ENCODE results near the gene NLRC5. TPM values are rescaled to one million over a fixed set of nuclear protein-coding genes. Genes with fewer than 3 reads are reported as not detected.

NLRC5 gene
- total RNA-seq, 1 donor from 2014 or later = 47.5 TPM

GRCh38 chr16:57026778-57027062, 37.4 kb downstream of the NLRC5 start:
- Histone ChIP-seq H3K4me3 (no peak overlapping the region), H3K36me3 (peaks cover 26% of the 10 kb centered on the region), H3K9me3 (no peaks in the 10 kb centered on the region), H3K4me1 (no peaks in the 10 kb centered on the region), H3K27me3 (ENCODE audit: low read depth) (no peaks in the 10 kb centered on the region), H3K27ac (no peak overlapping the region)
- no peak for DNase-seq
- no peak for ATAC-seq
- intact Hi-C loops (cut with DNase I) = no loop called here
- TF ChIP-seq CTCF (IDR thresholded peaks at IDR 0.05) = no peak

GRCh38 chr16:57027067-57027466, 37.7 kb downstream of the NLRC5 start:
- Histone ChIP-seq H3K27ac (no peak overlapping the region), H3K4me1 (no peaks in the 10 kb centered on the region), H3K9me3 (no peaks in the 10 kb centered on the region), H3K4me3 (no peak overlapping the region), H3K36me3 (peaks cover 23% of the 10 kb centered on the region), H3K27me3 (ENCODE audit: low read depth) (no peaks in the 10 kb centered on the region)
- intact Hi-C loops (cut with DNase I) = no loop called here
- DNase-seq (no peak), ATAC-seq (no peak)
- TF ChIP-seq CTCF (IDR thresholded peaks at IDR 0.05) = no peak

GRCh38 chr16:57028086-57028485, 38.7 kb downstream of the NLRC5 start:
- peaks cover 16% of the 10 kb centered on the region for H3K36me3 ChIP-seq
- no peak for ATAC-seq
- intact Hi-C loops (cut with DNase I) = no loop called here
- H3K4me1 ChIP-seq = no peaks in the 10 kb centered on the region
- no peak overlapping the region for H3K4me3 ChIP-seq
- no peak for DNase-seq
- no peaks in the 10 kb centered on the region for H3K27me3 ChIP-seq (ENCODE audit: low read depth)
- no peaks in the 10 kb centered on the region for H3K9me3 ChIP-seq
- TF ChIP-seq CTCF (IDR thresholded peaks at IDR 0.05) = no peak
- H3K27ac ChIP-seq = no peak overlapping the region

- no peak for DNase-seq
- intact Hi-C loops (cut with DNase I) = no loop called here
Measured at GRCh38 chr16:57029161-57030160, 40.1 kb downstream of the NLRC5 start.

GRCh38 chr16:57030346-57030902, 41.1 kb downstream of the NLRC5 start:
- no peaks in the 10 kb centered on the region for H3K27me3 ChIP-seq (ENCODE audit: low read depth)
- intact Hi-C loops (cut with DNase I) = no loop called here
- H3K4me1 ChIP-seq = no peaks in the 10 kb centered on the region
- no peak for TF ChIP-seq CTCF (IDR thresholded peaks at IDR 0.05)
- no peak overlapping the region for H3K27ac ChIP-seq
- no peak overlapping the region for H3K4me3 ChIP-seq
- peaks cover 28% of the 10 kb centered on the region for H3K36me3 ChIP-seq
- H3K9me3 ChIP-seq = no peaks in the 10 kb centered on the region
- ATAC-seq (no peak), DNase-seq (no peak)

More at GRCh38 chr16:57029161-57030160, 40.1 kb downstream of the NLRC5 start:
- Histone ChIP-seq H3K27ac (no peak overlapping the region), H3K36me3 (peaks cover 20% of the 10 kb centered on the region), H3K4me3 (no peak overlapping the region), H3K27me3 (ENCODE audit: low read depth) (no peaks in the 10 kb centered on the region), H3K4me1 (no peaks in the 10 kb centered on the region), H3K9me3 (no peaks in the 10 kb centered on the region)
- ATAC-seq = no peak
- no peak for TF ChIP-seq CTCF (IDR thresholded peaks at IDR 0.05)

All from lower lobe of right lung (tissue), 2 donors.